Type B pancreatic cell (in vitro differentiated cells): Measurements from ENCODE around the gene PPIL4. TPM values are rescaled to one million over a fixed set of nuclear protein-coding genes. Genes with fewer than 3 reads are reported as not detected.

Experiments used
- DNase-seq: peaks from one replicate; pipeline ENCODE4 v3.0.0; 2021; ENCODE audit warnings: mixed read lengths; ENCODE audit not compliant: unreplicated experiment; ENCODE audit errors: extremely low spot score
- H3K27ac Mint-ChIP-seq: 2 replicates; pipeline ENCODE4 v1.8.0; 2021; ENCODE audit warnings: mild to moderate bottlenecking, mixed read lengths
- H3K27me3 Mint-ChIP-seq: 2 replicates; pipeline ENCODE4 v1.8.0; 2021; ENCODE audit warnings: mixed read lengths
- H3K36me3 Mint-ChIP-seq: 2 replicates; pipeline ENCODE4 v1.8.0; 2021; ENCODE audit warnings: mixed read lengths
- H3K4me1 Mint-ChIP-seq: one replicate; pipeline ENCODE4 v1.8.0; 2021; ENCODE audit warnings: mixed read lengths; ENCODE audit not compliant: unreplicated experiment
- H3K4me3 Mint-ChIP-seq: 2 replicates; pipeline ENCODE4 v1.8.0; 2021; ENCODE audit warnings: mild to moderate bottlenecking, mixed read lengths
- H3K9me3 Mint-ChIP-seq: 2 replicates; pipeline ENCODE4 v1.8.0; 2021; ENCODE audit warnings: mixed read lengths
- total RNA-seq: library from RNA; stranded (reverse); gene quantifications from 2 replicates; pipeline ENCODE4 v1.2.1, GENCODE V29; 2021; ENCODE audit warnings: low replicate concordance
- TF ChIP-seq, protein P1 (sequence below): fragments of 200-600 bp; sonication (generic); conservative IDR thresholded peaks from 2 replicates; pipeline ENCODE4 v1.5.0; 2021; ENCODE audit warnings: antibody characterized with exemption, mild to moderate bottlenecking

Gene PPIL4
- total RNA-seq, 1 donor from 2014 or later: 36.7 TPM

DNA sequence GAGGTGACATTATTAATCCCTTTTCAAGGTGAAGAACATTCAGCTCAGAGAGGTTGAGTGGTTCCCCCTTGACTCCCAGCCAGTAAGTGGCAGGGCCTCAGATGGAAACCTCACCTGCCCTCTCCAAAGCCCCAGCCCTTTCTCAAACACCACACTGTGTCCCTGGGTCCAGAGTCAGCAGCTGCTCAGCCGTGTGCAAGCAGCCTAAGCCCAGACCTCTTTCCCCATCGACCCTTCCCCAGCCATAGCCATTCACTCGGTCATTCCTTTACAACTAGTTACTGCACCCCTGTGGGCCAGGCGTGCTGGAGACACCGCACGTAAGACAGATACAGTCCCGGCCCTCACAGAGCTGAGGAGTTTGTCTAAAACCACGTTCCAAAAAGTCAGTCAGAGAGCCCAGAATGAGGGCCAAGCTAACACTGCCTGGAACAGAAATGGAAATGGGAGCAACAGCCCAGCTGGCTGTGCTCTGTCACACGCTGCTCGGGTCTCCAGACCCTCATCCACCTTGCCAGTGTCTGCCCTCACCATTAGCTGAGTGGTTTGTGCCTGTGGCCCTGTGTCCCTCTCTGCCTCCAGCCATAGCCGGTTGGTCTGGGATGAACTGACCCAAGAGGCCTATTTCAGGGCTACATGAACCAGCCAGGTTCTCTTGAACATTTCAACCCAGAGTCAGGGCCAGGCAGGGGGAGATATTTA is 90.7 kb downstream of the PPIL4 start:
- no peaks in the 10 kb centered on the region for H3K4me1 Mint-ChIP-seq
- H3K27me3 Mint-ChIP-seq: peaks cover 23% of the 10 kb centered on the region
- H3K4me3 Mint-ChIP-seq: no peak overlapping the region

More for the DNA sequence above, 90.7 kb downstream of the PPIL4 start:
- H3K27ac Mint-ChIP-seq: peak overlapping the region; percentile 25
- H3K9me3 Mint-ChIP-seq: no peaks in the 10 kb centered on the region
- no peak for DNase-seq
- TF ChIP-seq, protein P1, sequence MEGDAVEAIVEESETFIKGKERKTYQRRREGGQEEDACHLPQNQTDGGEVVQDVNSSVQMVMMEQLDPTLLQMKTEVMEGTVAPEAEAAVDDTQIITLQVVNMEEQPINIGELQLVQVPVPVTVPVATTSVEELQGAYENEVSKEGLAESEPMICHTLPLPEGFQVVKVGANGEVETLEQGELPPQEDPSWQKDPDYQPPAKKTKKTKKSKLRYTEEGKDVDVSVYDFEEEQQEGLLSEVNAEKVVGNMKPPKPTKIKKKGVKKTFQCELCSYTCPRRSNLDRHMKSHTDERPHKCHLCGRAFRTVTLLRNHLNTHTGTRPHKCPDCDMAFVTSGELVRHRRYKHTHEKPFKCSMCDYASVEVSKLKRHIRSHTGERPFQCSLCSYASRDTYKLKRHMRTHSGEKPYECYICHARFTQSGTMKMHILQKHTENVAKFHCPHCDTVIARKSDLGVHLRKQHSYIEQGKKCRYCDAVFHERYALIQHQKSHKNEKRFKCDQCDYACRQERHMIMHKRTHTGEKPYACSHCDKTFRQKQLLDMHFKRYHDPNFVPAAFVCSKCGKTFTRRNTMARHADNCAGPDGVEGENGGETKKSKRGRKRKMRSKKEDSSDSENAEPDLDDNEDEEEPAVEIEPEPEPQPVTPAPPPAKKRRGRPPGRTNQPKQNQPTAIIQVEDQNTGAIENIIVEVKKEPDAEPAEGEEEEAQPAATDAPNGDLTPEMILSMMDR: no peak
- no peaks in the 10 kb centered on the region for H3K36me3 Mint-ChIP-seq

Other genes with a start within 250 kb of the PPIL4 start
- 58.7 TPM in 2 replicates for gene TAB2, start 228.3 kb downstream of the PPIL4 start, total RNA-seq
- gene SUMO4, start 145.8 kb downstream of the PPIL4 start, total RNA-seq: 0.98 and 2.8 TPM in 2 replicates
- gene ZC3H12D, start 61.0 kb downstream of the PPIL4 start, total RNA-seq: 0.58 and 0.98 TPM in 2 replicates
- 29.2 and 29.4 TPM in 2 replicates for gene GINM1, start 20.3 kb upstream of the PPIL4 start, total RNA-seq
- gene KATNA1, start 102.7 kb upstream of the PPIL4 start, total RNA-seq: 12.3 and 17.3 TPM in 2 replicates
- gene LATS1, start 172.1 kb upstream of the PPIL4 start, total RNA-seq: 31.0 and 33.3 TPM in 2 replicates
- gene NUP43, start 200.5 kb upstream of the PPIL4 start, total RNA-seq: 35.3 and 55.8 TPM in 2 replicates
- gene PCMT1, start 203.7 kb upstream of the PPIL4 start, total RNA-seq: 61.2 and 65.6 TPM in 2 replicates